ENCODE results near the gene LACTB. TPM values are rescaled to one million over a fixed set of nuclear protein-coding genes. Genes with fewer than 3 reads are reported as not detected.

Gene LACTB
- total and polyA plus RNA-seq, 2 of the 13 experiments (the other 11 are each of a cell fraction or from before 2014, with no cell fraction given): 14.8 to 23.0 TPM

GRCh38 chr15:63121382-63122001 lies at the start of gene LACTB (continued):
- 0 out of 2 replicates have a peak, but pooled peaks have one; percentile 42 for TF ChIP-seq ZNF510 (CRISPR knock-in tag; IDR thresholded peaks at IDR 0.05; ENCODE audit: low read depth)
- TF ChIP-seq TMF1 (CRISPR knock-in tag; IDR thresholded peaks at IDR 0.05; ENCODE audit: low read depth): 0 out of 2 replicates have a peak, but pooled peaks have one; percentile 44
- peak; percentile 15; the same call in 1 of the 2 replicates for TF ChIP-seq ZMYM4 (CRISPR knock-in tag; IDR thresholded peaks at IDR 0.05)
- no peak for TF ChIP-seq HIC2 (CRISPR knock-in tag; IDR thresholded peaks at IDR 0.05; ENCODE audit: low read depth)
- no peak for TF ChIP-seq AHDC1 (CRISPR knock-in tag; IDR thresholded peaks at IDR 0.05; ENCODE audit: borderline replicate concordance)
- TF ChIP-seq XRCC5 (optimal IDR thresholded peaks at IDR 0.05; ENCODE audit: low read length): peak; percentile 58
- TF ChIP-seq HMGXB3 (CRISPR knock-in tag; IDR thresholded peaks at IDR 0.05; ENCODE audit: borderline replicate concordance): no peak
- no peak for TF ChIP-seq ZNF761 (CRISPR knock-in tag; conservative IDR thresholded peaks at IDR 0.05)
- TF ChIP-seq FOXK2 (IDR thresholded peaks at IDR 0.05): peak; percentile 41; the same call in 1 of the 2 replicates
- peak; percentile 39; the same call in 1 of the 2 replicates for TF ChIP-seq SALL2 (CRISPR knock-in tag; IDR thresholded peaks at IDR 0.05)
- TF ChIP-seq ZBTB34 (CRISPR knock-in tag; IDR thresholded peaks at IDR 0.05): no peak
- peak; percentile 54; the same call in 1 of the 2 replicates for TF ChIP-seq POGK (CRISPR knock-in tag; conservative IDR thresholded peaks at IDR 0.05)

Data from HepG2 (cell line).